HG03045 (cell line): ENCODE results near the gene TMEM205.
"Not testable (repeated sequence)": the region's sequence is repeated elsewhere in the genome, so short reads cannot be mapped to it uniquely, and the experiment has no call there.

Experiments used
- ATAC-seq: cut with Tn5 transposase; IDR thresholded peaks from one replicate; pipeline ENCODE4 v1.9.1; 2021; ENCODE audit warnings: mild to moderate bottlenecking, moderate library complexity; ENCODE audit not compliant: unreplicated experiment

Gene TMEM205

GRCh38 chr19:11346104-11346940 is at the start of gene TMEM205, which contains the start of gene CCDC159:
TSS of gene TMEM205 (minus strand) at chr19:11346268. CDS start at chr19:11345619, 649 bp downstream.
TSS of gene CCDC159 (plus strand) at chr19:11346519. CDS start at chr19:11346607, 88 bp downstream.
- peak; percentile 90 for ATAC-seq

GRCh38 chr19:11390933-11391680 is 45.0 kb upstream of the TMEM205 start:
- ATAC-seq = no peak

GRCh38 chr19:11390359-11390758 is 44.3 kb upstream of the TMEM205 start:
- ATAC-seq = no peak

GRCh38 chr19:11387162-11388034 is 41.3 kb upstream of the TMEM205 start:
- ATAC-seq = no peak

GRCh38 chr19:11384778-11385129 is 38.7 kb upstream of the TMEM205 start:
- ATAC-seq = no peak

GRCh38 chr19:11383706-11384048 is 37.6 kb upstream of the TMEM205 start:
- no peak for ATAC-seq

GRCh38 chr19:11382898-11383705 is 37.0 kb upstream of the TMEM205 start:
- no peak for ATAC-seq

- peak; percentile 80 for ATAC-seq
Observed at GRCh38 chr19:11380653-11381537, 34.8 kb upstream of the TMEM205 start.

GRCh38 chr19:11379857-11380350 is 33.8 kb upstream of the TMEM205 start:
- ATAC-seq = no peak

GRCh38 chr19:11379269-11379845 is 33.3 kb upstream of the TMEM205 start:
- ATAC-seq = not testable (repeated sequence)

GRCh38 chr19:11378319-11379189 is 32.5 kb upstream of the TMEM205 start:
- ATAC-seq = no peak

- ATAC-seq = no peak
Observed at GRCh38 chr19:11377756-11378155, 31.7 kb upstream of the TMEM205 start.

- no peak for ATAC-seq
Observed at GRCh38 chr19:11377237-11377636, 31.2 kb upstream of the TMEM205 start.

GRCh38 chr19:11375143-11375948 is 29.3 kb upstream of the TMEM205 start:
- ATAC-seq = no peak

- ATAC-seq = peak; percentile 88
Observed at GRCh38 chr19:11374433-11375142, 28.5 kb upstream of the TMEM205 start, which contains the start of gene SWSAP1. TSS of gene SWSAP1 (plus strand) at chr19:11374666. CDS start at chr19:11374681, 15 bp downstream.

GRCh38 chr19:11373885-11374432 is 27.9 kb upstream of the TMEM205 start:
- no peak for ATAC-seq
